GM18502 (cell line): ENCODE results near the gene CENPX.

Experiments
- ATAC-seq: cut with Tn5 transposase; IDR thresholded peaks from one replicate; pipeline ENCODE4 v1.9.1; 2021; ENCODE audit warnings: mild to moderate bottlenecking; ENCODE audit not compliant: unreplicated experiment, poor library complexity

CENPX gene

DNA sequence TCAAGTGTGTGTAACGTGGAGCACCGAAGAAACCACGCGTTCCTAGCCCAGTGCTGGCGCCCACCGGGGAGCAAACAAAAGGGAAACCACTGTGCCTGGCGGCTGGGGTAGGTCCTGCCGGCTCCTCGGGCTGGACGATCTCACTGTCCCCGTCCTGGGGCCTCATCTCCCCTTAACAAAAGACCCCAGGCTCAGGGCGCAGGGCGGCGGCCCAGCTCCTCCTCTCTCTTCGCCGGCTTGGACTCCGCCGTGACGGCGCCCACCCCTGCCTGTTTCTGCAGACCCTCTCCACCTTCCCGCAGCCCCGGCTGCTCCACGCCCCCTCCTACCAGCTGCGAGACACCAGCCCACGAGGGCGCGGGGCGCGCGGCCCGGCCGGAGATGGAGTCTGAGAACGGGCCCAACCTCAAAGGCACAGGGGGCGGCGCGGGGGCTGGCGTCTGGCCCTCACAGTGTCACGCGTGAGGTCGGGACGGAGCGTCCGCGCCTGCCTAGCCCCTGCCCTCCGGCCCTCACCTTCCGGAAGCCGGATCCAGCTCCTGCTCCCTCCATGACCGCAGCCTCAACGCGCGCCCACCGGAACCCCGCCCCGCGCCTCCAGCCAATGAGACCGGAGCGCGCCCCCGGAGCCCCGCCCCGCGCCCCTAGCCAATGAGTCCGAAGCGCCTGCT, at the start of gene CENPX:
CENPX (minus strand) TSS at position 569 of the 671 bp plus-strand sequence; CDS start at position 552, 17 bp downstream.
- peak; percentile 17 for ATAC-seq

DNA sequence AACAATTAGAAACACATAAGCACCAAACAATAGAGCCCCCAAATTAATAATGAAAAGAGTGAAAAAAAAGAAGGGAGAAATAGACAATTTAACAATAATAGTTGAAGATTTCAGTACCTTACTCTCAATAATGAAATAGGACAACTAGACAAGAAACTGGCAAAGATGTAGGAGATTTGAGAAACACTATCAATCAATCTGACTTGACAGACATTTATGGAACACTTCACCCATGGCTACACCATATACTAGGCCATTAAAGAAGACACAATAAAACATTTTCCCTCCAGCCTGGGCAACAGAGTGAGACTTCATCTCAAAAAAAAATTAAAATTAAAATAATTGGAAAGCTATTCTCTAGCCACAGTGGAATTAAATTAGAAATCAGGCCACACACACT, 47.9 kb upstream of the CENPX start:
- no peak for ATAC-seq

DNA sequence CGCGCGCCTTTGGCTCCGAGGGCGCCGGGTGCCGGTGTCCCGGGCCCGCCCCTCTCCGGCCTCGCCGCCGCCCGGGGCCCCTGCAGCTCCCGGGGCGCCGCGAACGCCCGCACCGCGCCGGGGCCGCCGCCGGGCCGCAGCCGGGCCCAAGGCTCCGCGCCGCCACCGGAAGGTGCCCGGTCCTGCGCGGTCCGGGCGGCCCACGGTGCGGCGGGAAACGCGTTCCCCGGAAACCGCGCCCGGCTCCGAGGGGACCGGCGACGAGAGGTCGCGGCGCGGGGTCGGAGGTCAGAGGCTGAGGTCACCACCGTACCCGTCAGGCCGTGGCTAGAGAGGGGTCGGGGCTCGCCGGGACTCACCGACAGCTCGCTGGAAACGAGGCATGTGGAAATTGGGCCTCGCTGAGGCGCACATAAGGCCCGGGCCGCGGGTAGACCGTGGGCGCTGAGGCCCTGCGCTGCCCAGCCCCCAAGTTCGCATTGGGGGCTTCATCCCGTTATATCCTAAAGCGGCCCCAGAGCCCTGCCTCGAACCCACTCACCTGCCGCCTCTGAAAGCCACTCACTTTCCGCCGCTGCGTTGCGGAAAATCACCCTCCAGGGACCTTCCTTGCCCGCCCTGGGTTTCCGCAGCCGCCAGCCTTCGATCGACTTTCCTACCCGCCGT, 43.1 kb upstream of the CENPX start, which contains the start of gene DUS1L:
DUS1L (minus strand) TSS at position 167 of the 666 bp plus-strand sequence. CDS start 745 bp downstream, outside the sequence.
- ATAC-seq = peak; percentile 74

DNA sequence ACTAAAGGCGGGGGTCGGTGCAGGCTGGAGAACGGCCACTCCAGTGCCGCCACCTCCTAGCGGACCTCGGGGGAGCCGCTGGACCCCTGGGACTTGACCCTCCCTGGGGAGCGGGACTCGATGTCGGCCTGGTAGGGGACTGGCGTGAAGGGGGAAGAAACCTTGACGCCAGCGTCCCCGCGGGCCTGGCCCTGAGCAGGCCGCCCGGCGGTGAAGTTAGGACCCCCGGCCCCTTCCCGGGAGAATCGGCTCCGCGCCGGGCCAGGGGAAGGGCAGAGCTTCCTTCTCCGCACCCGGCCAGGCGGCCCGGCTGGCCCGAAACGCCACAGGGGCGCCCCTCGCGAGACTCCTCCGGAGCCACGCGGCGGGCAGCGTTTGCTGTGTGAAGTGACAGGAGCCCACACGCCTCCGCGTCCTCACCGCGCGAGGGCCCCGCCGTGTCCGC, 42.5 kb upstream of the CENPX start:
- ATAC-seq = peak; percentile 14

DNA sequence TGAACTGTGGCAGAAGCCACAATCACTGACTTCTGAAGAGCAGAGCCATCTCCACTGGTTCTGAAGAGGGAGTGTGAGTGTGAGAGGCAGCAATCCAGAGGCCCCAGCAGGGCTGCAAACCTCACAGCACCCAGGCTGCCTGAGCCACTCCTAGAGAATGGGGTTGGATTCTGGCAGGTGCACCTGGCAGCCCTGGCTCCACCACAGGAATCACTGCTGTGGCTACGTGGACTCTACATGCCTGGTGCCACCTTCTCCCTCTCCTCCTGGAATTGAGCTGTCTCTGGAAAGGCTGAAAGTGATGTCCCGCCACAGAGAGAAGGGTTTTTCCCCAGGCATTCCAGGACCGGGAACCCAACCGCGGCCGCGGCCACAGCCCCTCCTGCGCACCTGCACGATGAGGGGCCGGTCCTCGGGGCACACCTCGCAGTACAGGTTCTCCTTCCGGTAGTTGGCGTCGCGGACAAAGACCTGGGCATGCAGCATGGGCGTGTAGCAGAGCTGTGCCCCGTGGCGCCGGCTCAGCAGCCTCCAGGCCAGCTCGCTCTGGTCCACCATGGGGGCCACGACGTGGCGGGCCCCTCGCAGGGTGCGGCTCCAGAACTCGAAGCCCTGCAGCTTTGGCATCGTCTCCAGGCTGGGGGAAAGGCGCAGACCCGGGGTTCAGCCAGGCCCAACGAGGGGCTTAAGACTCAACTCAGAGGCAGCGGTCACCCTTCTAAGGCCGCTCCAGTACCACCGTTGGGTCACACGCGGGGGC, 41.9 kb upstream of the CENPX start:
- ATAC-seq = no peak

GRCh38 chr17:82063424-82064415, 41.0 kb upstream of the CENPX start:
- ATAC-seq = no peak

- ATAC-seq = no peak
Observed at GRCh38 chr17:82062984-82063368, 40.3 kb upstream of the CENPX start.

DNA sequence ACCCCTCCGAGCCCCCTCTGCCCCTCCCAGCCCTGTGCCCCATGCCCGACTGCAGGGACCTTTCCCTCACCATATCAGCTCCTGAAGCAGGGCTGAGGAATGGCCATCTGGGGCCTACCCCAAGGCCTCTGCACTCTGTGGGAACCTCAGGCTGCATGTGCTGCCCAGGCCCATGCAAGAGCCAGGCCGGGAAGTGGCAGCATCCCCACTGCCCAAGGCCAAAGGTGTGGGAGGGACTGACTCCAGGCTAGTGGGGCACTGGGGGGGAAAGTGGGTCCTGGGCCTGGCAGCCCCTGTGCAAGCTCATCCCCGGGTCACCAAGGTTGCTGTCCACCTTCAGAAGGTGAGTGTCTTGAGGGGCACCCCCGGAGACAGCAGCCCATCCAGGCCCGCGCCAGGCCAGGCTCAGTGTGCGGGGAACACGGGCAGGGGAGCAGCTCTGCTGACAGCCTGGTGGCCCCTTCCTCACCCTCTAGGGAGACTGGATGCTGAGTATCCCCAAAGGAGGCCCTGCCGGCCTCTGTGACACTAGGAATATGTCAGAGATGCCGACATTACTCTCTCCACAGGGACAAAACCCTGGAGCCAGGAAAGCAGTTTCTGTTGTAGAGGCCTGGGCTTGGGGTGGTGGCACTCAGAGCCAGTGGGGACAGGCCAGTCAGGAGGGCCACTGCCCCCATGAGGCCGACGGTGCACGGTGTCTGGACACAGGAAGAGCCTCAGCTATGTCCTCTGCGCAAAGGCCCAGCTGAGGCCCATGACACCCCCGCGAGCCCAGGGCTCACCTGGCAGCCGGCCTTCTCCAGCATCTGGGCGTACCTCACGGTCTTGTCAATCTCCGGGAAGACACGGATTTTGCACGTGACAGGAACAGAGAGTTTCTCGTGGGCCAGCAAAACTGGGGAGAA, 39.7 kb upstream of the CENPX start:
- no peak for ATAC-seq

DNA sequence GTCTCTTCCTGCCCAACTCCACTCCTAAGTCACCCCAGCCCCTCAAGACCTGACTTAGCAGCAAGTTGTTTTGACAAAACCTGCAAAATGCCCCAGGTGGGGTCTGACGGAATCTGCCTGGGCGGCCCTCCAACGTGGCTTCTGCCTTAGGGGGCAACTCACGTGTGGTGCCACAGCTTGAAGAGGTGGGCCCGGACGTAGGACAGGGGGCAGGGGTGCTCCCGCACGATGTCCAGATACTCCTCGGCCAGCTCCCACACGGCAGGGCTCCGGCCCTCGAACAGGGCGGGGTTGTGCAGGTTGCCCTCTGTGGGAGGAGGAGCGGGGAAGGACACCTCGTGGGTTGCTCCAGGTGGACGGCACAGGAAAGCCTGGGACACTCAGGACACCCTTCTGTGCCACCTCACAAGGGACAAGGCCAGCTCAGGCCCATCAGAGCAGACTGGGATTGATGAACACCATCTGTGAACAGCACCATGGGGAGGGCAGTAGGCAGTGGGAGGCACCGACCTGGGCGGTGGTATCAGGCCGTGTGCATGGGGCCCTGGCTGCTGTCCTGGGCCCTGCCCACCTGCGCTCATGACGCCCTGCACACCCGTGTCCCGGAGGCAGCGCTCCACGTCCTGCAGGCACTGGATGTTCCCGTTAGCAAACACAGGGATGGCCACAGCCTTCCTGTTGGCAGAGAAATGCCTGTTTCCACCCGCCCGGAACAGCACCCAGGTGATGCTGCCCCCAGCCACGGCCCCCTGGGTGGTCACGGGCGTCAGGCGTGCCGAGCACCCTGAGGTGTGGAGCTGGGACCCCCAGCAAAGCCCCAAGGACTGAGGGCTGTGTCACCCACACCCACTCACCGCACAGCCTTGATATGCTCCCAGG, 38.6 kb upstream of the CENPX start:
- ATAC-seq = no peak

DNA sequence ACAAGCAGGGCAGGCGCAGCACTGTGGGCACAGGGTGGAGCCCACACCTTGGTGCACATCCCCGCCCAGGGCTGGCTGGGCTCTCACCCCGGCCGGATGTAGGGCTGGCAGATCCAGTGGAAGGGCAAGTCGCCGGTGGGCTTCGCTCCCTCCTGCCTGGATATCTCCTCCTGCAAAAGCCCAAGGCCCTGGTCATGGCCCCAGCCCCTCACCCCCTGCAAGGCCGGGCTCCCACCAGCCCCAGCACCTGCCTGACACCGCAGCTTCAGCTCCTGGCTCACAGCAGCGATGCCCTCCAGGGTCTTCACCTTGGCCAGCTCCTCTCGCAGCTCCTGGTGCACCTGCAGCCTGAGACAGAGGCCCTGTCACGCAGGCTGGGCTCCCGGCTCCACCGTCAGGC, 37.9 kb upstream of the CENPX start:
- ATAC-seq = no peak

DNA sequence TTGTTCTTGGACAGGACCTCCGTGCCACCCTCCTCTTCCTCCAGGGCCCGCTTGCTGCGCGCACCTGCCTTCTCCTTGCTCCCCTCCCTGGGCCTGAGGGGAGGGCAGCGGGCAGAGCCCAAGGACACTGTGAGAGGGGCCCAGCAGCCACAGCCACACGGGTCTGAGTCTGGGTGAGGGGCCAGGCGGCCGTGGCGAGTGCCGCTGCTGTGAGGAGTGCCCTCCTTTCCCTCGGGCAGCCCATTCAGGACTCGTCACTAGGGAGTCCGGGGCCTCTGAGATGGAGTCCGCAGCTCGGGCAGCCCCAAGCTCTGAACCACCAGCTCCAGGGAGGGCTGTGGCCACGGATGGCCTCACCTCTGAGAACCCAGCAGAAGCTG, 37.3 kb upstream of the CENPX start:
- no peak for ATAC-seq

DNA sequence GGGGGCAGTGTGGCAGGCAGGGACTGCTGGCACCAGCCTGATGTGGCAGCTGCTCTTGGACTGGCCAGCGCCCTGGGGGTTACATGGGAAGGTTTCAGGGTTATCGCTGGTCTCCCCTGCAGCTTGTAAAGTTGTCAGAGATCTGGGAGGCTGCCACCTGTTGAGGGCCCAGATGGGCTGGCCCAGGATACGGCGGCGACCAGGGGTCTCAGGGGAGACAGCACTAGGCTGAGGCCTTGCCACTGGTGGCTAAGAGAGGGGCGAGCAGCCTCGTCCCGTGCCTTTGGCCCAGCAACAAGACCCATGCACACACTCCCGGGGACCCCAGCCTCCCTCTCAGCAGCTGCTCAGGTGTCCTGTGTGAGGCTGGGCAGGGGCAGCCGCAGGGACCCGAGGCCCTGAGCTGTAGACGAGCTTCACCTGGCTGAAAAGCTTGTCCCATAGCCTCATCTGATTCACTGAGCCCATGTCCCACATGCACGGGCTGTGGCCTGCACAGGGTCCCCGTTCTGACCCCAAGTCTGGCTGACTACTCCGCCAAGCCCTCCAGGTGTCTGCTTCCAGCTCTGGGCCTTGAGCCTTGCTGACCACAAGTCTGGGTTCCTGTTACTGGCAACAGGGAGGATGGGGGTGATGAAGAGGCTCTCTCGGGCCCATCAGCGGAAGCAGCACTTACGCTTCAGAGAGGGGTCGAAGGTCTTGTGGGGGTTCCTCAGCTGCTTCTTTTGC, 36.8 kb upstream of the CENPX start:
- no peak for ATAC-seq

DNA sequence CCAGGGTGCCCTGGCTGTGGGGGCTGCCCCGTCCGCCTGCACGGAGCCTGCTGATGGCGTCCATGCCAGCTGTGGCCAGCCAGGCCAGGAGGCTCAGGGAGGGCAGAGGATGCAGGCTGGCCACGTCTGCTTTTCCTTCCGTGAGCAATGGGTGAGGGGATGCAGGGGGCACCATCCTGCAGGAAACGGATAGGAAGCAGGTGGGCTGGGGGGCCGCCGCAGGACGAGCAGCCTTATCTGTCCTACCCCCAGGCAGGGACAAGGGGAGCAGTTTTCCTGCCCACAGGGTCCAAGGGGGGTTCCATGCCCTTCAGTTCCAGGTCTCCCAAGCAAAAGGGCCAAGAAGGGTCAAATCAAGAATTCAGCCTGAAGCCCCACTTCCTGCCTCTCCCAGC, 36.2 kb upstream of the CENPX start:
- no peak for ATAC-seq

DNA sequence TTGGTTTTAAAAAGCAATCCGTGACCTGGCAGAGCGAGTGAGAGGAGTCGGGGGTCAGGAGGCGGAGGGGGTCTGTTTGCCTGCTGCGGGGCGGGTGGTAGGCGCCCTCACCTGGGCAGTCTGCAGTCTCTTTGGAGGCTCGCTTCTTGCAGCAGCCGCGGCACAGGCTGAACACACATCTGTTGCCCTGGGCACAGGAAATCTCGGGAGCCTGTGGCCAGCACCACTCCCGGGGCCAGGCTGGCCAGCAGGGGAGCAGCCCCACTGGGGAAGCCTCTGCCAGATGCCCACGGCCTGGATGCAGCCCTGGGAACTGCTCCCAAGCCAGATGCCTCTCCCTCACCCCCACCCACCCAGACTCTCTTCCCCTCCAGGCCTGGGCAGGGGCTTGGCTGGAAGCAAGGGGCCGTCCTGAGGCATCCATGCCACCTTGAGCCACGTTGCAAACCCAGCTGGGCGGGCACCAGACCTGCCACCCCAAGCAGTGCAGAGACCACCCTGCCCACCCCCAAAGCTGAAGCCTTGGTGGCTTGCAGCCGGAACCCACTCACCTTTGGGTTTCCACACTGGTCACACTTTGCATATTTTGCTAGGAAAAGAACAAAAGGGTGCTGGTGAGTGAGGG, 35.7 kb upstream of the CENPX start:
- no peak for ATAC-seq

- no peak for ATAC-seq
Observed at GRCh38 chr17:82056729-82057621, 34.3 kb upstream of the CENPX start.
